Measurements from ENCODE around the gene IFIT5. TPM values are rescaled to one million over a fixed set of nuclear protein-coding genes. Genes with fewer than 3 reads are reported as not detected.
A peak's percentile ranks its signal among the peaks of the same experiment; 100 is the strongest.

IFIT5 gene
- polyA plus RNA-seq, 4 donors = 4.5 to 12.9 (median 7.9) TPM

- Histone ChIP-seq H3K27ac (ENCODE audit: low read depth in 1 of 3, low read length in 2 of 3) (no peak overlapping the region), H3K4me1 (ENCODE audit: control insufficient read depth in 3 of 3, insufficient read depth in 2 of 3, low read depth in 1 of 3, low read length in 2 of 3) (peaks cover 0 to 3% (median 0%) of the 10 kb centered on the region in 3 donors), H3K36me3 (ENCODE audit: control insufficient read depth in 3 of 3, insufficient read depth in 2 of 3, low read depth in 1 of 3, low read length in 3 of 3) (no peaks in the 10 kb centered on the region), H3K4me3 (ENCODE audit: low read depth in 1 of 3, low read length in 3 of 3) (no peak overlapping the region), H3K9me3 (ENCODE audit: control insufficient read depth in 2 of 2, insufficient read depth in 1 of 2, low read depth in 1 of 2, low read length in 1 of 2) (no peaks in the 10 kb centered on the region), H3K27me3 (ENCODE audit: control insufficient read depth in 3 of 3, insufficient read depth in 3 of 3, low read length in 3 of 3) (peaks cover 0 to 2% (median 1%) of the 10 kb centered on the region in 3 donors)
- FAIRE-seq (no peak), DNase-seq (no peak)
- 70 to 95% (median 71%) methylated on average over 1 of the region's 1 CpG for WGBS, 3 donors
These were observed 40.4 kb downstream of the IFIT5 start for GRCh38 chr10:89454561-89455347.

DNA sequence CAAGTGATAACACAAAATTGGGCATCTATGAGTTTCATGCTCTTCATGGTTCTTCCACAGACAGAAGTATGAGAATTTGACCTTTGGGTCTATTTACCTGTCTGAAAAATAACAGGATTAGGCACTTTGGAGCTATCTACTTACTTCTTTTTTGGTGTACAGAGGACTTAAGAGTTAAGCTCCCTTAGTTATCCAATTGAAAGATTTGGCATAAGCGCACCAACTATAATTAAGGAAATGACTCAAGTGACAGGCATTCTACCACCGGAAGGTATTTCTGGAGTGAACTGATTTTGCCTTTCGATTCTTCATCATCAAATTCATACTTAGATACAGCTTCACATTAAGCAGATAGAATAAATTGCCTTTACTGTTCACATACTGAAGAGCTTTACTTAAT is 43.9 kb downstream of the IFIT5 start:
- no peak overlapping the region for H3K27ac ChIP-seq (ENCODE audit: low read depth in 1 of 3, low read length in 2 of 3)
- H3K9me3 ChIP-seq (ENCODE audit: control insufficient read depth in 2 of 2, insufficient read depth in 1 of 2, low read depth in 1 of 2, low read length in 1 of 2) = no peaks in the 10 kb centered on the region
- DNase-seq (no peak), FAIRE-seq (no peak)
- no peaks in the 10 kb centered on the region for H3K4me1 ChIP-seq (ENCODE audit: control insufficient read depth in 3 of 3, insufficient read depth in 2 of 3, low read depth in 1 of 3, low read length in 2 of 3)
- 61 to 75% (median 67%) methylated on average over 3 of the region's 3 CpGs for WGBS, 3 donors
- H3K27me3 ChIP-seq (ENCODE audit: control insufficient read depth in 3 of 3, insufficient read depth in 3 of 3, low read length in 3 of 3) = peaks cover 0 to 2% (median 1%) of the 10 kb centered on the region in 3 donors
- H3K36me3 ChIP-seq (ENCODE audit: control insufficient read depth in 3 of 3, insufficient read depth in 2 of 3, low read depth in 1 of 3, low read length in 3 of 3) = no peaks in the 10 kb centered on the region
- H3K4me3 ChIP-seq (ENCODE audit: low read depth in 1 of 3, low read length in 3 of 3) = no peak overlapping the region

DNA sequence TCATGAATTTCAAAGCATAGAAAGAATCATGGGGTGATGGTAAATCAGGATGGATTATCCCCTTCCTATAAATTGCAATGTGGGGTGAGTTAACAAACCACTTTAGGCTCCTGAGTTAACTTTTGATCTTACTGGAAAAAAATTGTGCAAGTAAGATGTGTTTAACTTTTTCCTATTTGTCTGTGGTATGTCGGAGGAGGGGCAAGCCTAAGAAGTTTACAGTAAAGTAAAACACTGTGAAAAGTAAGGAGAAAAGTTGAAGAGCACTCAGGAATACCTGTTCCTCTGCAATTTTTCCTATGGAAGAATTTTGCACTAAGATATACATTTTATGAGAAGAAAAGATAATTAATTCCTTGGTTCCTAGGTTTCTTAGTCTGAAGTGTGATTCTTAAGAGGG is 44.4 kb downstream of the IFIT5 start:
- Histone ChIP-seq H3K4me3 (ENCODE audit: low read depth in 1 of 3, low read length in 3 of 3) (no peak overlapping the region), H3K27ac (ENCODE audit: low read depth in 1 of 3, low read length in 2 of 3) (no peak overlapping the region), H3K4me1 (ENCODE audit: control insufficient read depth in 3 of 3, insufficient read depth in 2 of 3, low read depth in 1 of 3, low read length in 2 of 3) (no peaks in the 10 kb centered on the region), H3K27me3 (ENCODE audit: control insufficient read depth in 3 of 3, insufficient read depth in 3 of 3, low read length in 3 of 3) (peaks cover 0 to 2% (median 1%) of the 10 kb centered on the region in 3 donors), H3K9me3 (ENCODE audit: control insufficient read depth in 2 of 2, insufficient read depth in 1 of 2, low read depth in 1 of 2, low read length in 1 of 2) (no peaks in the 10 kb centered on the region), H3K36me3 (ENCODE audit: control insufficient read depth in 3 of 3, insufficient read depth in 2 of 3, low read depth in 1 of 3, low read length in 3 of 3) (no peaks in the 10 kb centered on the region)
- FAIRE-seq (no peak), DNase-seq (no peak)
- 80 to 89% (median 83%) methylated on average over 1 of the region's 1 CpG for WGBS, 3 donors

DNA sequence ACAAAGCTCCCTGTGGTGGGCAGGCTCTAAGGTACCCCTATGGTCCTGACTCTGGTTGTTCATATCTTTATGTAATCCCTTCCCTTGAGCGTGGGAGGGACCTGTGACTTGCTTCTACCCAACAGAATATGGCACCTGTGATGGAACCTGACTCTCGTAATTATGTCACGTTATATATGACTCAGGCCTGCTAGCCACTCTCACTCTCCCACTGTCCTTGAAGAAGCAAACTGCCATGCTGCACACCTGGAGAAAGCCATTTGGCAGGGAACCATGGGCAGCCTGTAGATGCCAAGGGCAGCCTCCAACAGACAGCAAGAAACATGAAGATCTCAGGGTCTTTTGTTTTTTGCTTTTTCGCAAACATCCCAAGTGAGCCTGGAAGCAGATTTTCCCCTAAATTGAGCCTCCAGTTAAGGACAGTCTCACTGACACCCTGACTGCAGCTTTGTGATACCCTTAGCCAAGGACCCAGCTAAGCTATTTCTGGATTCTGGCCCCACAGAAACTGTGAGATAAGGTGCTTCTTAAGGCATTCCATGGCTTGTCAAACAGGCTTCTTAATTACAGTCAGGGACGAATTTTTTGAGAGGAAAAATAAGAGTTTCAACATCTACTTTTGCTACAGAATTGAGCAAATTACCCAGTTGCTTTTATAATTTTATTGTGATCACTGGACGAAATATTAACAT is 49.6 kb downstream of the IFIT5 start:
- Histone ChIP-seq H3K9me3 (ENCODE audit: control insufficient read depth in 2 of 2, insufficient read depth in 1 of 2, low read depth in 1 of 2, low read length in 1 of 2) (peaks cover 0 to 3% of the 10 kb centered on the region in 2 donors), H3K4me1 (ENCODE audit: control insufficient read depth in 3 of 3, insufficient read depth in 2 of 3, low read depth in 1 of 3, low read length in 2 of 3) (peaks cover 5 to 17% (median 6%) of the 10 kb centered on the region in 3 donors), H3K4me3 (ENCODE audit: low read depth in 1 of 3, low read length in 3 of 3) (no peak overlapping the region), H3K27ac (ENCODE audit: low read depth in 1 of 3, low read length in 2 of 3) (no peak overlapping the region), H3K27me3 (ENCODE audit: control insufficient read depth in 3 of 3, insufficient read depth in 3 of 3, low read length in 3 of 3) (no peaks in the 10 kb centered on the region), H3K36me3 (ENCODE audit: control insufficient read depth in 3 of 3, insufficient read depth in 2 of 3, low read depth in 1 of 3, low read length in 3 of 3) (no peaks in the 10 kb centered on the region)
- WGBS, 3 donors = 74 to 91% (median 83%) methylated on average over 6 of the region's 6 CpGs
- FAIRE-seq (no peak), DNase-seq (no peak)

GRCh38 chr10:89465196-89465595 is 50.8 kb downstream of the IFIT5 start:
- Histone ChIP-seq H3K4me1 (ENCODE audit: control insufficient read depth in 3 of 3, insufficient read depth in 2 of 3, low read depth in 1 of 3, low read length in 2 of 3) (peaks cover 5 to 17% (median 6%) of the 10 kb centered on the region in 3 donors), H3K36me3 (ENCODE audit: control insufficient read depth in 3 of 3, insufficient read depth in 2 of 3, low read depth in 1 of 3, low read length in 3 of 3) (no peaks in the 10 kb centered on the region), H3K27ac (ENCODE audit: low read depth in 1 of 3, low read length in 2 of 3) (no peak overlapping the region), H3K9me3 (ENCODE audit: control insufficient read depth in 2 of 2, insufficient read depth in 1 of 2, low read depth in 1 of 2, low read length in 1 of 2) (peaks cover 0 to 3% of the 10 kb centered on the region in 2 donors), H3K4me3 (ENCODE audit: low read depth in 1 of 3, low read length in 3 of 3) (no peak overlapping the region), H3K27me3 (ENCODE audit: control insufficient read depth in 3 of 3, insufficient read depth in 3 of 3, low read length in 3 of 3) (no peaks in the 10 kb centered on the region)
- WGBS, 3 donors = 43 to 61% (median 52%) methylated on average over 2 of the region's 2 CpGs
- FAIRE-seq (no peak), DNase-seq (no peak)

- FAIRE-seq (no peak), DNase-seq (peak; percentile 22 to 67)
- H3K9me3 ChIP-seq (ENCODE audit: control insufficient read depth in 2 of 2, insufficient read depth in 1 of 2, low read depth in 1 of 2, low read length in 1 of 2) = peaks cover 0 to 3% of the 10 kb centered on the region in 2 donors
- no peak overlapping the region for H3K4me3 ChIP-seq (ENCODE audit: low read depth in 1 of 3, low read length in 3 of 3)
- peaks cover 5 to 17% (median 6%) of the 10 kb centered on the region in 3 donors for H3K4me1 ChIP-seq (ENCODE audit: control insufficient read depth in 3 of 3, insufficient read depth in 2 of 3, low read depth in 1 of 3, low read length in 2 of 3)
- no peaks in the 10 kb centered on the region for H3K36me3 ChIP-seq (ENCODE audit: control insufficient read depth in 3 of 3, insufficient read depth in 2 of 3, low read depth in 1 of 3, low read length in 3 of 3)
- no peaks in the 10 kb centered on the region for H3K27me3 ChIP-seq (ENCODE audit: control insufficient read depth in 3 of 3, insufficient read depth in 3 of 3, low read length in 3 of 3)
- H3K27ac ChIP-seq (ENCODE audit: low read depth in 1 of 3, low read length in 2 of 3) = peak overlapping the region in 1 of 3 donors; percentile 10
- 7 to 33% (median 16%) methylated on average over 3 of the region's 3 CpGs for WGBS, 3 donors
These were observed 52.2 kb downstream of the IFIT5 start for GRCh38 chr10:89466599-89467035.

- H3K9me3 ChIP-seq (ENCODE audit: control insufficient read depth in 2 of 2, insufficient read depth in 1 of 2, low read depth in 1 of 2, low read length in 1 of 2) = peaks cover 0 to 3% of the 10 kb centered on the region in 2 donors
- peaks cover 5 to 17% (median 6%) of the 10 kb centered on the region in 3 donors for H3K4me1 ChIP-seq (ENCODE audit: control insufficient read depth in 3 of 3, insufficient read depth in 2 of 3, low read depth in 1 of 3, low read length in 2 of 3)
- FAIRE-seq = no peak
- no peak overlapping the region for H3K4me3 ChIP-seq (ENCODE audit: low read depth in 1 of 3, low read length in 3 of 3)
- peak overlapping the region in 1 of 3 donors; percentile 41 for H3K27ac ChIP-seq (ENCODE audit: low read depth in 1 of 3, low read length in 2 of 3)
- no peaks in the 10 kb centered on the region for H3K27me3 ChIP-seq (ENCODE audit: control insufficient read depth in 3 of 3, insufficient read depth in 3 of 3, low read length in 3 of 3)
- H3K36me3 ChIP-seq (ENCODE audit: control insufficient read depth in 3 of 3, insufficient read depth in 2 of 3, low read depth in 1 of 3, low read length in 3 of 3) = no peaks in the 10 kb centered on the region
- 49 to 75% (median 56%) methylated on average over 9 of the region's 9 CpGs for WGBS, 3 donors
- DNase-seq = peak; percentile 58 to 76
These were observed 54.0 kb downstream of the IFIT5 start for GRCh38 chr10:89468191-89468965.

DNA sequence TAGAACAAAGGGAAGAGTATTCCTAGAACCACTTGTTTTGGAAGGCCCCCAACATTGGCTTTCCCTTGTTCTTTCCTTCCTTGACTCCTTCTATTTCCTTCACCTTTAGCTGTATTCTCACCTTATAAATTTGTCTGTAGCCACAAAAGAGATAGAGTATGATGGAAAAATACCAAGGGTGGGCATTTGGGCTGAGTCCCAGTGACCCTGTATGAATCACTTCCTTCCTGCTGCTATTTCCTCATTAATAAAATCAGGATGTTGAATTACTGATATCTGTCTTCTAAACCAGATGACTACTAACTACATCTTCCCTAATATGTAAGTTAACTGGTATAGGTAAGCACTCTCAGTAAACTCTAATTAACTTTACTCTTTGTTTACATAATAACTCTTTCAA is 55.1 kb downstream of the IFIT5 start:
- DNase-seq (no peak), FAIRE-seq (no peak)
- no peak overlapping the region for H3K27ac ChIP-seq (ENCODE audit: low read depth in 1 of 3, low read length in 2 of 3)

More for the DNA sequence above, 55.1 kb downstream of the IFIT5 start:
- Histone ChIP-seq H3K27me3 (ENCODE audit: control insufficient read depth in 3 of 3, insufficient read depth in 3 of 3, low read length in 3 of 3) (no peaks in the 10 kb centered on the region), H3K4me3 (ENCODE audit: low read depth in 1 of 3, low read length in 3 of 3) (no peak overlapping the region), H3K9me3 (ENCODE audit: control insufficient read depth in 2 of 2, insufficient read depth in 1 of 2, low read depth in 1 of 2, low read length in 1 of 2) (peaks cover 0 to 3% of the 10 kb centered on the region in 2 donors), H3K36me3 (ENCODE audit: control insufficient read depth in 3 of 3, insufficient read depth in 2 of 3, low read depth in 1 of 3, low read length in 3 of 3) (no peaks in the 10 kb centered on the region), H3K4me1 (ENCODE audit: control insufficient read depth in 3 of 3, insufficient read depth in 2 of 3, low read depth in 1 of 3, low read length in 2 of 3) (peaks cover 5 to 17% (median 6%) of the 10 kb centered on the region in 3 donors)

All from small intestine (tissue), 7 donors.